H9 (cell line): ENCODE measurements around the gene ZMAT3. TPM values are rescaled to one million over a fixed set of nuclear protein-coding genes. Genes with fewer than 3 reads are reported as not detected.

ENCODE experiments used
- DNase-seq: peaks from one replicate; pipeline ENCODE4 v3.0.0-alpha.2; 2017
- H2AFZ ChIP-seq: one replicate; pipeline ENCODE4 v1.6.1; 2013; ENCODE audit warnings: mild to moderate bottlenecking, low read length, control low read depth, moderate library complexity
- H2AK5ac ChIP-seq: 2 replicates; pipeline ENCODE4 v1.6.1; 2013; ENCODE audit warnings: low read length, control low read depth, mixed read lengths; ENCODE audit not compliant: insufficient read length
- H2BK120ac ChIP-seq: one replicate; pipeline ENCODE4 v1.6.1; 2013; ENCODE audit warnings: low read depth, mild to moderate bottlenecking, low read length, control low read depth, inconsistent platforms; ENCODE audit not compliant: poor library complexity, severe bottlenecking
- H2BK12ac ChIP-seq: 2 replicates; pipeline ENCODE4 v1.6.1; 2013; ENCODE audit warnings: low read length, control low read depth, mixed read lengths, low read depth; ENCODE audit not compliant: insufficient read length
- H2BK15ac ChIP-seq: 2 replicates; pipeline ENCODE4 v1.6.1; 2013; ENCODE audit warnings: low read depth, low read length, control low read depth
- H2BK20ac ChIP-seq: one replicate; pipeline ENCODE4 v1.6.1; 2013; ENCODE audit warnings: low read depth, mild to moderate bottlenecking, low read length, control low read depth, inconsistent platforms; ENCODE audit not compliant: poor library complexity, severe bottlenecking
- H2BK5ac ChIP-seq: 2 replicates; pipeline ENCODE4 v1.6.1; 2013; ENCODE audit warnings: low read length, control low read depth, mixed read lengths; ENCODE audit not compliant: insufficient read length
- H3K14ac ChIP-seq: 2 replicates; pipeline ENCODE4 v1.6.1; 2013; ENCODE audit warnings: low read length, control low read depth; ENCODE audit not compliant: insufficient read depth
- H3K18ac ChIP-seq: 2 replicates; pipeline ENCODE4 v1.6.1; 2013; ENCODE audit warnings: low read depth, mild to moderate bottlenecking, mixed read lengths, low read length, control low read depth; ENCODE audit not compliant: insufficient read length
- H3K23ac ChIP-seq: 2 replicates; pipeline ENCODE4 v1.6.1; 2013; ENCODE audit warnings: low read length, control low read depth, mixed read lengths, low read depth; ENCODE audit not compliant: insufficient read length
- H3K23me2 ChIP-seq: 2 replicates; pipeline ENCODE4 v1.6.1; 2013; ENCODE audit warnings: low read depth, mild to moderate bottlenecking, mixed read lengths, low read length, control low read depth; ENCODE audit not compliant: insufficient read length, poor library complexity, severe bottlenecking
- H3K27ac ChIP-seq: 2 replicates; pipeline ENCODE4 v1.5.1; 2013; ENCODE audit warnings: low read length, control low read depth, mixed read lengths, low read depth; ENCODE audit not compliant: insufficient read length
- H3K27me3 ChIP-seq: 2 replicates; pipeline ENCODE4 v1.6.1; 2013; ENCODE audit warnings: low read length, control low read depth, inconsistent platforms; ENCODE audit not compliant: insufficient read depth
- H3K4ac ChIP-seq: 2 replicates; pipeline ENCODE4 v1.6.1; 2013; ENCODE audit warnings: low read depth, mild to moderate bottlenecking, control low read depth, inconsistent platforms, low read length, moderate library complexity
- H3K4me1 ChIP-seq: 2 replicates; pipeline ENCODE4 v1.6.1; 2013; ENCODE audit warnings: low read length, control low read depth, inconsistent platforms; ENCODE audit not compliant: insufficient read depth
- H3K4me2 ChIP-seq: 2 replicates; pipeline ENCODE4 v1.6.1; 2013; ENCODE audit warnings: low read length, control low read depth, mixed read lengths; ENCODE audit not compliant: insufficient read length, insufficient read depth
- H3K56ac ChIP-seq: 2 replicates; pipeline ENCODE4 v1.6.1; 2013; ENCODE audit warnings: low read depth, mild to moderate bottlenecking, mixed read lengths, low read length, control low read depth; ENCODE audit not compliant: insufficient read length
- H3K79me1 ChIP-seq: 2 replicates; pipeline ENCODE4 v1.6.1; 2013; ENCODE audit warnings: low read depth, mild to moderate bottlenecking, moderate library complexity, low read length, control low read depth, inconsistent platforms; ENCODE audit not compliant: insufficient read depth, poor library complexity, severe bottlenecking
- H3K79me2 ChIP-seq: 2 replicates; pipeline ENCODE4 v1.6.1; 2013; ENCODE audit warnings: low read length, control low read depth, inconsistent platforms; ENCODE audit not compliant: insufficient read depth
- H3K9ac ChIP-seq: 2 replicates; pipeline ENCODE4 v1.6.1; 2013; ENCODE audit warnings: low read length, control low read depth, mixed read lengths; ENCODE audit not compliant: insufficient read length; ENCODE audit errors: extremely low read depth
- H3K9me3 ChIP-seq: one replicate; pipeline ENCODE4 v1.6.1; 2013; ENCODE audit warnings: low read depth, low read length, inconsistent platforms; ENCODE audit not compliant: control insufficient read depth
- H3T11ph ChIP-seq: one replicate; pipeline ENCODE4 v1.6.1; 2013; ENCODE audit warnings: mild to moderate bottlenecking, low read length, control low read depth, inconsistent platforms
- H4K20me1 ChIP-seq: one replicate; pipeline ENCODE4 v1.6.1; 2013; ENCODE audit not compliant: control insufficient read depth, insufficient read length, insufficient read depth
- H4K5ac ChIP-seq: 2 replicates; pipeline ENCODE4 v1.6.1; 2013; ENCODE audit warnings: low read depth, mild to moderate bottlenecking, mixed read lengths, low read length, control low read depth; ENCODE audit not compliant: insufficient read length
- H4K8ac ChIP-seq: replicated peaks from 2 replicates; pipeline ENCODE4 v1.6.1; 2013; ENCODE audit warnings: low read length, control low read depth, mixed read lengths, low read depth; ENCODE audit not compliant: insufficient read length
- H4K91ac ChIP-seq: 2 replicates; pipeline ENCODE4 v1.6.1; 2013; ENCODE audit warnings: low read depth, mild to moderate bottlenecking, moderate library complexity, mixed read lengths, low read length, control low read depth; ENCODE audit not compliant: insufficient read length
- H3K27ac Mint-ChIP-seq, 3 experiments: 2 replicates in 2 of 3; 3 replicates in 1 of 3; pipeline ENCODE4 v1.8.0; 2020 to 2021; ENCODE audit warnings: mixed read lengths in 3 of 3, mild to moderate bottlenecking in 1 of 3, moderate library complexity in 1 of 3
- H3K27me3 Mint-ChIP-seq: 2 replicates; pipeline ENCODE4 v1.8.0; 2021; ENCODE audit warnings: low read depth, mild to moderate bottlenecking, moderate library complexity, mixed read lengths
- H3K36me3 Mint-ChIP-seq, 3 experiments: 2 replicates in 2 of 3; 3 replicates in 1 of 3; pipeline ENCODE4 v1.8.0; 2020 to 2021; ENCODE audit warnings: low read depth in 3 of 3, mixed read lengths in 3 of 3; ENCODE audit not compliant: insufficient read depth in 1 of 3
- H3K4me1 Mint-ChIP-seq, 2 experiments: 2 replicates each; pipeline ENCODE4 v1.8.0; 2020; ENCODE audit warnings: mixed read lengths in 2 of 2
- H3K4me3 Mint-ChIP-seq, 2 experiments: 2 replicates in 1 of 2; 3 replicates in 1 of 2; pipeline ENCODE4 v1.8.0; 2020 to 2021; ENCODE audit warnings: mild to moderate bottlenecking in 2 of 2, mixed read lengths in 2 of 2, moderate library complexity in 1 of 2
- H3K9me3 Mint-ChIP-seq, 2 experiments: 2 replicates in 1 of 2; 3 replicates in 1 of 2; pipeline ENCODE4 v1.8.0; 2020; ENCODE audit warnings: mild to moderate bottlenecking in 2 of 2, mixed read lengths in 2 of 2, moderate library complexity in 1 of 2
- WGBS: extraction: QIAGEN DNeasy Blood & Tissue Kit; methylation state at CpG from one replicate; pipeline ENCODE4 v1.1.7; 2013; ENCODE audit warnings: missing lambda C conversion rate, low lambda C conversion rate, mixed read lengths; ENCODE audit not compliant: insufficient read length; ENCODE audit errors: extremely low coverage; 5-methylcytosine and 5-hydroxymethylcytosine counted together
- total RNA-seq: library from RNA; stranded (reverse); gene quantifications from 2 replicates; pipeline ENCODE4 v1.2.1, GENCODE V29; 2021
- TF ChIP-seq, protein P1 (sequence below): fragments of 200-600 bp; sonication (generic); conservative IDR thresholded peaks from 3 replicates; pipeline ENCODE4 v1.8.0; 2021; ENCODE audit warnings: antibody characterized with exemption, mild to moderate bottlenecking

The ZMAT3 gene
- total RNA-seq, 1 experiment from 2014 or later = 9.4 TPM

DNA sequence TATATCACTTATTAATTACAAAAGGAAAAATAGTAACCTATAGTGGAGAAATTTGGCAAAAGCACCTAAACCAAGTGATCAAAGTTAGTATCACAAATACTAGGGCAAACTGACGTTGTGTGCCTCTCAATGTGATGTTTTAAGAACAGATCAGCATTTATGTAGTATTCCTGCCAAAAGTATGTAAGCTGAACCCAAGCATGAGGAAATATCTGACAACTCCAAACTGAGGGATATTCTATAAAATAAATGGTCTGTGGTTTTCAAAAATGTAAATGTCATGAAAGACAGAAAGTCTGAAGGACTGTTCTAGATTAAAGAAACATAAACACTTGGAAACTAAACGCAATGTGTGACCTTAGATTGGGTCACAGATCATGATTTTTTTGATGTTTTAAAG is 42.3 kb upstream of the ZMAT3 start:
- no peaks in the 10 kb centered on the region for H3K4me1 ChIP-seq
- Mint-ChIP-seq H3K36me3 (peaks cover 2 to 13% (median 5%) of the 10 kb centered on the region in 3 experiments; a peak in 4 of 7 replicates), H3K27me3 (no peaks in the 10 kb centered on the region), H3K9me3 (peaks cover 15 to 19% of the 10 kb centered on the region in 2 experiments), H3K4me3 (no peak overlapping the region), H3K4me1 (no peaks in the 10 kb centered on the region), H3K27ac (no peak overlapping the region)
- no peak overlapping the region for H3K14ac ChIP-seq
- H2BK12ac ChIP-seq = no peak overlapping the region
- H2AK5ac ChIP-seq = no peak overlapping the region
- H4K5ac ChIP-seq = no peak overlapping the region
- no peak overlapping the region for H3K27ac ChIP-seq
- H3K4ac ChIP-seq = no peak overlapping the region
- H3K18ac ChIP-seq = no peak overlapping the region
- no peaks in the 10 kb centered on the region for H4K20me1 ChIP-seq
- no peak overlapping the region for H2BK5ac ChIP-seq
- no peak overlapping the region for H4K8ac ChIP-seq
- no peak overlapping the region for H3K4me2 ChIP-seq
- TF ChIP-seq, protein P1, sequence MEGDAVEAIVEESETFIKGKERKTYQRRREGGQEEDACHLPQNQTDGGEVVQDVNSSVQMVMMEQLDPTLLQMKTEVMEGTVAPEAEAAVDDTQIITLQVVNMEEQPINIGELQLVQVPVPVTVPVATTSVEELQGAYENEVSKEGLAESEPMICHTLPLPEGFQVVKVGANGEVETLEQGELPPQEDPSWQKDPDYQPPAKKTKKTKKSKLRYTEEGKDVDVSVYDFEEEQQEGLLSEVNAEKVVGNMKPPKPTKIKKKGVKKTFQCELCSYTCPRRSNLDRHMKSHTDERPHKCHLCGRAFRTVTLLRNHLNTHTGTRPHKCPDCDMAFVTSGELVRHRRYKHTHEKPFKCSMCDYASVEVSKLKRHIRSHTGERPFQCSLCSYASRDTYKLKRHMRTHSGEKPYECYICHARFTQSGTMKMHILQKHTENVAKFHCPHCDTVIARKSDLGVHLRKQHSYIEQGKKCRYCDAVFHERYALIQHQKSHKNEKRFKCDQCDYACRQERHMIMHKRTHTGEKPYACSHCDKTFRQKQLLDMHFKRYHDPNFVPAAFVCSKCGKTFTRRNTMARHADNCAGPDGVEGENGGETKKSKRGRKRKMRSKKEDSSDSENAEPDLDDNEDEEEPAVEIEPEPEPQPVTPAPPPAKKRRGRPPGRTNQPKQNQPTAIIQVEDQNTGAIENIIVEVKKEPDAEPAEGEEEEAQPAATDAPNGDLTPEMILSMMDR = no peak
- H3K27me3 ChIP-seq = no peaks in the 10 kb centered on the region
- H3K9ac ChIP-seq = no peak overlapping the region
- DNase-seq = no peak
- no peak overlapping the region for H3K56ac ChIP-seq
- H3K79me2 ChIP-seq = no peaks in the 10 kb centered on the region
- H3K23me2 ChIP-seq = no peaks in the 10 kb centered on the region
- H3K23ac ChIP-seq = no peak overlapping the region
- no CpG with 5 or more reads among the region's 2 CpGs for WGBS
- H2AFZ ChIP-seq = no peak overlapping the region
- H4K91ac ChIP-seq = no peak overlapping the region
- H3K79me1 ChIP-seq = no peaks in the 10 kb centered on the region
- H3K9me3 ChIP-seq = no peaks in the 10 kb centered on the region
- no peak overlapping the region for H3T11ph ChIP-seq
- no peak overlapping the region for H2BK20ac ChIP-seq
- H2BK15ac ChIP-seq = no peak overlapping the region
- H2BK120ac ChIP-seq = no peak overlapping the region
